ENCODE data around the gene DHRS7C. TPM values are rescaled to one million over a fixed set of nuclear protein-coding genes. Genes with fewer than 3 reads are reported as not detected.

DHRS7C gene
- total and polyA plus RNA-seq, 8 donors, result not detected

DNA sequence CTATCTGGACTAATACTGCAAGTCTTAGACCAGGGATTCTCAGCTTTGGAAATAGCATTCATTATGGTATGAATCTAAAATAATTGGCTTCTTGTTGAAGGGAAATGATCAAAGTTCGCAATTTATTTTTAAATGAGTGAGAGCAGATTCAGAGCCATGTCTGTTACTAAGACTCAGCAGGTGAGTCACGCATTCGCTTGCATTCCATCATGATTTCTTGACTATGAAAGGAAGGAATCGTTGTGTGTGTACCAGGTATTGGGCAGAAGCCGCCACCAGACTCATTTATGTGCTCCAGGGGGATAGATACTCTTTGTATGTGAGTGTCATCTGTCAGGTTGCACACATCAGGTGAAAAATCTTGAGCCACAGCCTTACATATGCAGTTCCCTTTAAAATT, 19.7 kb upstream of the DHRS7C start:
- ATAC-seq (no peak), DNase-seq (no peak), FAIRE-seq (no peak)
- TF ChIP-seq, protein P1, sequence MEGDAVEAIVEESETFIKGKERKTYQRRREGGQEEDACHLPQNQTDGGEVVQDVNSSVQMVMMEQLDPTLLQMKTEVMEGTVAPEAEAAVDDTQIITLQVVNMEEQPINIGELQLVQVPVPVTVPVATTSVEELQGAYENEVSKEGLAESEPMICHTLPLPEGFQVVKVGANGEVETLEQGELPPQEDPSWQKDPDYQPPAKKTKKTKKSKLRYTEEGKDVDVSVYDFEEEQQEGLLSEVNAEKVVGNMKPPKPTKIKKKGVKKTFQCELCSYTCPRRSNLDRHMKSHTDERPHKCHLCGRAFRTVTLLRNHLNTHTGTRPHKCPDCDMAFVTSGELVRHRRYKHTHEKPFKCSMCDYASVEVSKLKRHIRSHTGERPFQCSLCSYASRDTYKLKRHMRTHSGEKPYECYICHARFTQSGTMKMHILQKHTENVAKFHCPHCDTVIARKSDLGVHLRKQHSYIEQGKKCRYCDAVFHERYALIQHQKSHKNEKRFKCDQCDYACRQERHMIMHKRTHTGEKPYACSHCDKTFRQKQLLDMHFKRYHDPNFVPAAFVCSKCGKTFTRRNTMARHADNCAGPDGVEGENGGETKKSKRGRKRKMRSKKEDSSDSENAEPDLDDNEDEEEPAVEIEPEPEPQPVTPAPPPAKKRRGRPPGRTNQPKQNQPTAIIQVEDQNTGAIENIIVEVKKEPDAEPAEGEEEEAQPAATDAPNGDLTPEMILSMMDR (IDR thresholded peaks at IDR 0.05), result no peak
- WGBS, 2 donors, result 67 to 75% methylated on average over 5 of the region's 5 CpGs
- no peaks in the 10 kb centered on the region for H3K4me1 ChIP-seq
- H3K4me3 ChIP-seq, result no peak overlapping the region
- no peaks in the 10 kb centered on the region for H3K27me3 ChIP-seq
- no peaks in the 10 kb centered on the region for H3K9me3 ChIP-seq
- no peak overlapping the region for H3K27ac ChIP-seq
- no peaks in the 10 kb centered on the region for H3K36me3 ChIP-seq
- intact Hi-C loops (cut with DNase I), result loop anchor here in 1 of 3 donors (2.0 kb wide), 1 partner anchor 18 kb away; no protein-coding TSS in a partner anchor

- no peaks in the 10 kb centered on the region for H3K27me3 ChIP-seq
- intact Hi-C loops (cut with DNase I), result loop anchor here in 1 of 3 donors (2.0 kb wide), 1 partner anchor 18 kb away; no protein-coding TSS in a partner anchor
- 30 to 51% methylated on average over 4 of the region's 4 CpGs for WGBS, 2 donors
- H3K4me1 ChIP-seq, result no peaks in the 10 kb centered on the region
- no peak overlapping the region for H3K27ac ChIP-seq
- DNase-seq (no peak), ATAC-seq (no peak), FAIRE-seq (no peak)
- H3K9me3 ChIP-seq, result no peaks in the 10 kb centered on the region
- H3K36me3 ChIP-seq, result no peaks in the 10 kb centered on the region
- H3K4me3 ChIP-seq, result no peak overlapping the region
- TF ChIP-seq, protein P1 (IDR thresholded peaks at IDR 0.05), result no peak
Observed at GRCh38 chr17:9810100-9810949, 18.9 kb upstream of the DHRS7C start.

DNA sequence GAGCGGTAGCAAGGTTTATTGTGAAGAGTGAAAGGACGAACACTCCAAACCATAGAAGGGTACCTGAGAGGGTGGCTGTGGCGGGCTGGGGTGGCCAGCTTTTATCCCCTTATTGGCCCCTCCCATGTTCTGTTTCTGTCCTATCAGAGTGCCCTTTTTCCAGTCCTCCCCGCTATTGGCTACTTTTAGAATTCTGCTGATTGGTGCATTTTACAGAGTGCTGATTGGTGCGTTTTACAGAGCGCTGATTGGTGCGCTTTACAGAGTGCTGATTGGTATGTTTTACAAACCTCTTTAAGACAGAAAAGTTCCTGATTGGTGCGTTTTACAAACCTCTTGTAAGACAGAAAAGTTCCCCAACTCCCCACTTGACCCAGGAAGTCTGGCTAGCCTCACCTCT, 18.0 kb upstream of the DHRS7C start:
- WGBS, 2 donors, result 70 to 79% methylated on average over 8 of the region's 8 CpGs
- Histone ChIP-seq H3K4me1 (no peaks in the 10 kb centered on the region), H3K27ac (no peak overlapping the region), H3K27me3 (no peaks in the 10 kb centered on the region), H3K9me3 (no peaks in the 10 kb centered on the region), H3K36me3 (no peaks in the 10 kb centered on the region), H3K4me3 (no peak overlapping the region)
- no peak for DNase-seq
- FAIRE-seq, result no peak
- intact Hi-C loops (cut with DNase I), result no loop called here
- TF ChIP-seq, protein P1 (IDR thresholded peaks at IDR 0.05), result no peak
- no peak for ATAC-seq

GRCh38 chr17:9806699-9807098, 15.3 kb upstream of the DHRS7C start:
- FAIRE-seq, result no peak
- 46 to 54% methylated on average over 6 of the region's 6 CpGs for WGBS, 2 donors
- intact Hi-C loops (cut with DNase I), result no loop called here

More at GRCh38 chr17:9806699-9807098, 15.3 kb upstream of the DHRS7C start:
- Histone ChIP-seq H3K27me3 (peaks cover 0 to 11% (median 0%) of the 10 kb centered on the region in 4 donors), H3K4me1 (no peaks in the 10 kb centered on the region), H3K4me3 (no peak overlapping the region), H3K36me3 (no peaks in the 10 kb centered on the region), H3K9me3 (no peaks in the 10 kb centered on the region), H3K27ac (no peak overlapping the region)
- TF ChIP-seq, protein P1 (IDR thresholded peaks at IDR 0.05), result no peak
- ATAC-seq, result no peak
- no peak for DNase-seq

All from pancreas (tissue), 10 donors.